Esophagus muscularis mucosa (tissue), 4 donors: ENCODE results near the gene TMEM170B.

ENCODE experiments used
- CTCF ChIP-seq, 3 experiments: fragments of 200-600 bp in 2 of 3; fragments of 450-650 bp in 1 of 3; sonication (generic) in 2 of 3; IDR thresholded peaks; one replicate each; pipeline ENCODE4 v1.5.1; 2017 to 2019; ENCODE audit warnings: antibody characterized with exemption in 3 of 3, mild to moderate bottlenecking in 2 of 3, moderate library complexity in 1 of 3
- EP300 ChIP-seq: sonication (generic); formaldehyde crosslinking; IDR thresholded peaks from one replicate; pipeline ENCODE4 v1.6.1; 2017; ENCODE audit warnings: antibody characterized with exemption
- POLR2A ChIP-seq: fragments of 450-650 bp; IDR thresholded peaks from one replicate; pipeline ENCODE4 v1.6.1; 2017; ENCODE audit warnings: antibody characterized with exemption, moderate library complexity, mild to moderate bottlenecking, low read depth

DNA sequence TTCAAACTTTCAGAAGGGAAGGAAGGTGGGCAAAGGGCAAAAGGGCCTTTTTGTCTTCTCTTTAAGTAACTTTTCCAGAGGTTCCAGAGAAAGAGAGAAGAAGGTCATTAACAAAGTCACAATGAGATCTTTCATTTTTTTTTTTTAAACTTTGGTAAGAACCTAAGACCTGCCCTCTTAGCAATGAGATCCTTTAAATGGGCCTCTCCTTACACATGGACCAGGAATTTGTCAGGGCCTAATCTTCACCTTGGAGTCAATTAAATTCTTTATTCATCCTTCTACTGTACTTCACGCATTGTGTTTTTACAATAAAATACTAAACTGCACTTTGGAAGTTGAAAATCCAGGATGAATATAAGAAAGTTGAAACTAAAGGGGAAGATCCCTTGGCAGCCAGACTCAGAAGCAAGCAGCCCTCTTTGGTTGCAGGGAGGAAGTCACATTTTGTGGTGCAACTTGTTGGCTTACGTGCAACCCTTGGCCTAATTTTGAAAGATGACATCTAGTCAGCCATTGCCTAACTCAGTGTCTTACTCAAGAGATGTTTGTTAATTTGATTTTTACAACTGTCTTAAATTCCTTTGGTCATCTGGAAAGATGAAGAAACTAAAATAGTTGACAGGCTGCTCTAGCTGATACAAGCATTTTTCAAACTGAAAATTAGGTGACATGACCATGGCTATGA, 11.9 kb upstream of the TMEM170B start:
- TF ChIP-seq CTCF (IDR thresholded peaks at IDR 0.05) (no peak), POLR2A (no peak), EP300 (no peak)
